Nephron (organoid): ENCODE results near the gene ELOVL5.

ENCODE experiments used
- H3K27ac Mint-ChIP-seq, 3 experiments: 2 replicates each; pipeline ENCODE4 v1.8.0; 2020; ENCODE audit warnings: mixed read lengths in 3 of 3, mild to moderate bottlenecking in 2 of 3, moderate library complexity in 1 of 3
- H3K27me3 Mint-ChIP-seq: 2 replicates; pipeline ENCODE4 v1.8.0; 2021; ENCODE audit warnings: low read depth, mild to moderate bottlenecking, moderate library complexity, mixed read lengths
- H3K36me3 Mint-ChIP-seq: 2 replicates; pipeline ENCODE4 v1.8.0; 2020; ENCODE audit warnings: low read depth, mixed read lengths
- H3K4me1 Mint-ChIP-seq: 2 replicates; pipeline ENCODE4 v1.8.0; 2020; ENCODE audit warnings: mixed read lengths
- H3K4me3 Mint-ChIP-seq, 3 experiments: 2 replicates each; pipeline ENCODE4 v1.8.0; 2020; ENCODE audit warnings: mild to moderate bottlenecking in 3 of 3, mixed read lengths in 3 of 3, moderate library complexity in 2 of 3
- H3K9me3 Mint-ChIP-seq: 2 replicates; pipeline ENCODE4 v1.8.0; 2020; ENCODE audit warnings: mixed read lengths
- TF ChIP-seq, protein P1 (sequence below), 3 experiments: fragments of 200-600 bp; sonication (generic); IDR thresholded peaks; one replicate each; pipeline ENCODE4 v1.5.0; 2021; ENCODE audit warnings: antibody characterized with exemption in 3 of 3; ENCODE audit not compliant: unreplicated experiment in 3 of 3

ELOVL5 gene

DNA sequence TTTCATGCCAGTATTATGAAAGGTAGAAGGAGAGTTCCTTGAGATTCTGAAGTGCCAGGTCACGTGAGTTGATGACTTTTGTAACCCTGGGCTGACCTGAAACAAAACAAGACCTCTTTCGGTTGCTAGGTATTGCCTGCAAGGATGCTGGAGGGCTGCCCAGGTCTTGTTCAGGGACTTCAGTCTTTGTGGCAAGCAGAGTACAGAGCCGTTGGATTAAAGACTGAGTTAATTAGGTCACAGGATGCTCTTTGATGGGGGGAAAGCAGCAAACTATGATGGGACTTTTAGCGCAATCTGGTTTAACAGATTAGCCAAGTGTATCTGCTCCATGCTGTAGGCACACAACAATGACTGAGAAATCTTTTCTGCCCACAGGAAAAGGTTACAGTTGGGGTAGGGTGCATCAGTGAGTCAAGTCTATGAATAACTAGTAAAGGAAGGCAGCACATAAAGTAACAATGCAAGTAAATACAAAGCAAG is 12.8 kb upstream of the ELOVL5 start:
- Mint-ChIP-seq H3K4me1 (peaks cover 31% of the 10 kb centered on the region), H3K27me3 (no peaks in the 10 kb centered on the region), H3K4me3 (peak overlapping the region in 2 of 3 experiments; percentile 13 to 41), H3K36me3 (no peaks in the 10 kb centered on the region), H3K27ac (peak overlapping the region; percentile 53 to 73 (median 72)), H3K9me3 (no peaks in the 10 kb centered on the region)
- TF ChIP-seq, protein P1, sequence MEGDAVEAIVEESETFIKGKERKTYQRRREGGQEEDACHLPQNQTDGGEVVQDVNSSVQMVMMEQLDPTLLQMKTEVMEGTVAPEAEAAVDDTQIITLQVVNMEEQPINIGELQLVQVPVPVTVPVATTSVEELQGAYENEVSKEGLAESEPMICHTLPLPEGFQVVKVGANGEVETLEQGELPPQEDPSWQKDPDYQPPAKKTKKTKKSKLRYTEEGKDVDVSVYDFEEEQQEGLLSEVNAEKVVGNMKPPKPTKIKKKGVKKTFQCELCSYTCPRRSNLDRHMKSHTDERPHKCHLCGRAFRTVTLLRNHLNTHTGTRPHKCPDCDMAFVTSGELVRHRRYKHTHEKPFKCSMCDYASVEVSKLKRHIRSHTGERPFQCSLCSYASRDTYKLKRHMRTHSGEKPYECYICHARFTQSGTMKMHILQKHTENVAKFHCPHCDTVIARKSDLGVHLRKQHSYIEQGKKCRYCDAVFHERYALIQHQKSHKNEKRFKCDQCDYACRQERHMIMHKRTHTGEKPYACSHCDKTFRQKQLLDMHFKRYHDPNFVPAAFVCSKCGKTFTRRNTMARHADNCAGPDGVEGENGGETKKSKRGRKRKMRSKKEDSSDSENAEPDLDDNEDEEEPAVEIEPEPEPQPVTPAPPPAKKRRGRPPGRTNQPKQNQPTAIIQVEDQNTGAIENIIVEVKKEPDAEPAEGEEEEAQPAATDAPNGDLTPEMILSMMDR (IDR thresholded peaks at IDR 0.05; ENCODE audit: unreplicated experiment in 3 of 3), result no peak

DNA sequence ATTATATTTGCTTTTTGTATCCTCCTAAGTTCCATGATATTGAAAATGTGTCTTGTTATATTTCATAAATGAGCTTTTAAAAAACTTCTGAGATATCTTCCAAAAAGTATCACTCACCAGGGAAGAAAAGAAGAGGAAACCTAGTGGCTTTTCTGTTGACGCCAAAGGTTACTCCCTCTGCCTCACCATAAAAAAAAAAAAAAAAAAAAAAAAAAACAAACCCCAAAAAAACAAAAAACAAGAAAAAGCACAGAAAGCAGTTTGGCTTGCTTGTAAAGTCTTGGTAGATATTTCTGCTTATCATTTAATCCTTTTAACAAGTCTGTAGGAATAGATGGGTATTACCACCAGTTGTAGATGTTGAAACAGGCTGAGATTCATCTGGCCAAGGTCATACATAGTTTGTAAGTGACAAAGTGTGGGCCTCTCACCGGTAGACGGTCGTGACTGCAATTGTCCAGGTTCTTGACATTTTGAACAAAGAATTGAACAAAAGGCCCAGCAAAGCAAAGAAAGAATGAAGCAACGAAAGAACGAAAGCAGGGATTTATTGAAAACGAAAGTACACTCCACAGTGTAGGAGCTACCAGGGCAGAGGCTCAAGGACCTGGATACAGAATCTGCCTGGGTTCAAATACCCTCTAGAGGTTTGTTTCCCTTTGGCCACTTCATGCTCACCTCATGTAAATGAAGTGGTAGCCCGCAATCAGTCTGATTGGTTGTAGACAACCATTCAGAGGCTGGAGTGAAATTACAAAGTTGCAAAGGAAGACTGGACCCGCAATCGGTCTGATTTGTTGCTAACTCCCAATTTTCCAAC is 11.6 kb upstream of the ELOVL5 start:
- Mint-ChIP-seq H3K4me1 (peaks cover 31% of the 10 kb centered on the region), H3K4me3 (peak overlapping the region; percentile 79 to 89 (median 88)), H3K9me3 (no peaks in the 10 kb centered on the region), H3K36me3 (no peaks in the 10 kb centered on the region), H3K27ac (peak overlapping the region; percentile 96 to 98 (median 96)), H3K27me3 (no peaks in the 10 kb centered on the region)
- TF ChIP-seq, protein P1 (IDR thresholded peaks at IDR 0.05; ENCODE audit: unreplicated experiment in 3 of 3), result no peak

DNA sequence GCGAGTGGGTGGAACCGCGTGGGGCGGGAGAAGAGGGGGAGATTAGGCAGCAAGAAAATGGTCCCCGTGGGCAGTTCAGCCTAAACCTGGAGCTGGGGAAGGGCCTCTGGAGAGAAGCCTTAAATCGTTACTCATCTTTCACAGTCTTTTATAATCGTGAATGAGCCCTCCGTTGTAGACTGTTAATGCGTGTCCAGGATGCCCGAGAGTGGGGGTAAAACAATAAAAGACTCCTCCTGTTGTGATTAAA is 11.0 kb upstream of the ELOVL5 start:
- Mint-ChIP-seq H3K9me3 (no peaks in the 10 kb centered on the region), H3K36me3 (no peaks in the 10 kb centered on the region), H3K4me1 (peaks cover 31% of the 10 kb centered on the region), H3K27me3 (no peaks in the 10 kb centered on the region), H3K4me3 (peak overlapping the region; percentile 79 to 89 (median 88)), H3K27ac (peak overlapping the region; percentile 96 to 98 (median 96))
- TF ChIP-seq, protein P1 (IDR thresholded peaks at IDR 0.05; ENCODE audit: unreplicated experiment in 3 of 3), result no peak

DNA sequence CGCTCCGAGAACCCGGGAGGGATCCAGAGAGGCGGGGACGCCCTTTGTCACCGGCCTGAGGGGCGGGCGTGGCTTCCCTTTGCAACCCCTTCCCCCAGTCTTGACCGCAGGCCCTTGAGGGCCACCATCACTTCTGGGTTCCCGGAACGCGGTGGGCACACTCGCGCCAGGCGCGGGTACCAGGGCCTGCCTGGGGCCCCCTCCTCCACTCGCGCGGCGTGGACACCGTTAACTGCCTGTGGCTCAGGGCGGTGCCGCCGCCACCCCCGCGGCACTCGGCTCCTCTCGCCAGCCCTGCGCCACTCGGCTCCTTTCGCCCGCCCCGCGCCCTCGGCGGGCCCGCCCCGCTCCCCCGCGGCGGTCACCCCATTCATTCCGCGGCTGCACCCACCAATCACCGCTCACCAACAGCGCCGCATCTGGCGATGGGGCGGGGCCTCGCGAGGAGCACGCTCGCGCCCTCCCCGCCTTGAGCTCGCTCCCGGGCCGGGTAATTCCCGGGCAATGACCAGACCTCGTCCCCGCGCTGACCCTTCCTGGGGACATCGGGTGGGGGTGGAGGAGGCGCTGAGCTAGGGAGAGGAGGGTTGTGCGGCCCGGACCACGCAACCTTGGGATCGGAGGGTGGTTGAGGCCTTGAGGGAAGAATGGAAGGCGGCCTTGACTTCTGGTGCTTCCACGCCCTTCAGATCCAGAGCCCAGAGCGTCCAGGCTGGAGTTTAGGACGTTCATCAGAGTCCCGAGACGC is 10.5 kb upstream of the ELOVL5 start:
- no peaks in the 10 kb centered on the region for H3K36me3 Mint-ChIP-seq
- H3K4me3 Mint-ChIP-seq, result peak overlapping the region; percentile 79 to 90 (median 89)
- H3K9me3 Mint-ChIP-seq, result no peaks in the 10 kb centered on the region
- TF ChIP-seq, protein P1 (IDR thresholded peaks at IDR 0.05; ENCODE audit: unreplicated experiment in 3 of 3), result no peak
- no peaks in the 10 kb centered on the region for H3K27me3 Mint-ChIP-seq
- peaks cover 31% of the 10 kb centered on the region for H3K4me1 Mint-ChIP-seq
- H3K27ac Mint-ChIP-seq, result peak overlapping the region; percentile 96 to 98 (median 96)

DNA sequence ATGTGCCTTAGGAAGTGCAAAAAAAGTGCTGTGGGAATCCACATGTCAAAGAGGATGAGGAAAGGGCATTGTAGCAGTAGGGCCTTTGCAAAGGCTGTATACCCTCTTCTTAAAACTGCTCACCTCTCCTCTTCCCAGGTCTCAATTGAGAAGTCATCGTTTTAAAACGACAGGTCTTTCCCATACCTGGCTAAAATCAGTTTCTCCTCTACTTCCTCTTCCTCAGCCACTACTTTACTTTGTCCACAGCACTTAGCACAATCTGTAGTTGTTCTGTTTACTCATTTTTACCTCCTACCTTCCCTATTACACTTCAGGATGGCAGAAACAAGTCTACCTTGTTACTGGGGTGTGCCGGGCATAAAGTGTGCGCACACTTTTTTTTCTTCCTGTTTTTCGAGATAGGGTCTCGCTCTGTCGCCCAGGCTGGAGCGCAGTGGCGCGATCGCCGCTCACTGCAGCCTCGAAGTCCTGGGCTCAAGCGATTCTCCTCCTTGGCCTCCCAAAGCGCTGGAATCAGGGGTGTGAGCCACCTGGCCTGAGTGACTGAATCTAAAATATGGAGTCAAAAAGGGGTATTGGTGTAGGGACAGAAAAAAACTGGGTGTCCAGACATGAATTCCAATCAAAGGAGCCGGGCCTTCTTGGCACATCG is 9.8 kb upstream of the ELOVL5 start:
- H3K4me3 Mint-ChIP-seq, result peak overlapping the region; percentile 79 to 90 (median 82)

More for the DNA sequence above, 9.8 kb upstream of the ELOVL5 start:
- TF ChIP-seq, protein P1 (IDR thresholded peaks at IDR 0.05; ENCODE audit: unreplicated experiment in 3 of 3), result no peak
- Mint-ChIP-seq H3K9me3 (no peaks in the 10 kb centered on the region), H3K4me1 (peaks cover 31% of the 10 kb centered on the region), H3K36me3 (no peaks in the 10 kb centered on the region), H3K27me3 (no peaks in the 10 kb centered on the region), H3K27ac (peak overlapping the region; percentile 94 to 98 (median 96))
